GM10248 (cell line): ENCODE results near the gene FTSJ1.

ENCODE experiments used
- CTCF ChIA-PET: fragments of 300-600 bp; sonication (Branson Sonifier 250); formaldehyde crosslinking; extraction: SDS; loops from one replicate; lab custom pipeline; 2021; ENCODE audit warnings: antibody characterized with exemption; lab: Yijun Ruan, JAX
- POLR2A ChIA-PET: fragments of 350-650 bp; sonication (Branson Sonifier 250); formaldehyde crosslinking; extraction: SDS; loops from one replicate; lab custom pipeline; 2020; ENCODE audit warnings: antibody characterized with exemption; lab: Yijun Ruan, JAX
- DNase-seq: peaks from one replicate; pipeline ENCODE4 v3.0.0; 2012; ENCODE audit errors: extremely low spot score
- CTCF ChIP-seq: IDR thresholded peaks from 2 replicates; pipeline ENCODE4 v1.5.1; 2012; ENCODE audit warnings: mild to moderate bottlenecking, low read depth; ENCODE audit errors: extremely low read depth, missing control alignments, control extremely low read depth

The FTSJ1 gene

GRCh38 chrX:48482526-48482925, 6.5 kb downstream of the FTSJ1 start:
- no peak for DNase-seq
- CTCF ChIA-PET = interaction anchor here (2.5 kb wide), 1 partner anchor 11 kb away, joined by 6 read pairs; no protein-coding TSS in a partner anchor
- POLR2A ChIA-PET = no interaction called here
- TF ChIP-seq CTCF = no peak

- TF ChIP-seq CTCF = no peak
- ChIA-PET CTCF (no interaction called here), POLR2A (no interaction called here)
- no peak for DNase-seq
These were observed 11.4 kb downstream of the FTSJ1 start for GRCh38 chrX:48487362-48487798.

GRCh38 chrX:48488034-48488433, 12.0 kb downstream of the FTSJ1 start:
- ChIA-PET CTCF (no interaction called here), POLR2A (no interaction called here)
- no peak for DNase-seq
- TF ChIP-seq CTCF = no peak

- TF ChIP-seq CTCF = no peak
- ChIA-PET POLR2A (no interaction called here), CTCF (no interaction called here)
- no peak for DNase-seq
These were observed 13.3 kb downstream of the FTSJ1 start for GRCh38 chrX:48489296-48489695.

GRCh38 chrX:48489892-48490291, 13.9 kb downstream of the FTSJ1 start:
- no peak for TF ChIP-seq CTCF
- CTCF ChIA-PET = no interaction called here
- no peak for DNase-seq
- POLR2A ChIA-PET = no interaction called here

GRCh38 chrX:48490661-48491060, 14.7 kb downstream of the FTSJ1 start:
- TF ChIP-seq CTCF = no peak
- ChIA-PET CTCF (no interaction called here), POLR2A (no interaction called here)
- no peak for DNase-seq

GRCh38 chrX:48491809-48492208, 15.8 kb downstream of the FTSJ1 start:
- ChIA-PET CTCF (interaction anchor here (1.0 kb wide), 1 partner anchor 408 kb away, joined by 3 read pairs; no protein-coding TSS in a partner anchor), POLR2A (no interaction called here)
- TF ChIP-seq CTCF = no peak
- no peak for DNase-seq
